Omental fat pad (tissue), 4 donors: ENCODE results near the gene LARP1. TPM values are rescaled to one million over a fixed set of nuclear protein-coding genes. Genes with fewer than 3 reads are reported as not detected.

ENCODE experiments used
- ATAC-seq: fragments of 150-250 bp; one replicate; pipeline ENCODE4 v1.9.1; 2016; ENCODE audit warnings: mild to moderate bottlenecking, moderate library complexity; ENCODE audit not compliant: low FRiP score
- DNase-seq: peaks from one replicate; pipeline ENCODE4 v3.0.0-alpha.2; 2019; ENCODE audit warnings: low spot score
- total RNA-seq, 4 donors: library from RNA; depleted of rRNA; stranded (reverse); fragments of >200 nt; gene quantifications; one replicate each; pipeline ENCODE4 v1.1.0, GENCODE V29; 2016
- TF ChIP-seq, protein P1 (sequence below), 3 donors: fragments of 450-650 bp; IDR thresholded peaks; one replicate each; pipeline ENCODE4 v1.5.1; 2016 to 2017; ENCODE audit warnings: antibody characterized with exemption in 3 of 3, mild to moderate bottlenecking in 3 of 3, moderate library complexity in 2 of 3

LARP1 gene
- total RNA-seq, 4 donors from 2014 or later = 80.5 to 155 (median 106) TPM

DNA sequence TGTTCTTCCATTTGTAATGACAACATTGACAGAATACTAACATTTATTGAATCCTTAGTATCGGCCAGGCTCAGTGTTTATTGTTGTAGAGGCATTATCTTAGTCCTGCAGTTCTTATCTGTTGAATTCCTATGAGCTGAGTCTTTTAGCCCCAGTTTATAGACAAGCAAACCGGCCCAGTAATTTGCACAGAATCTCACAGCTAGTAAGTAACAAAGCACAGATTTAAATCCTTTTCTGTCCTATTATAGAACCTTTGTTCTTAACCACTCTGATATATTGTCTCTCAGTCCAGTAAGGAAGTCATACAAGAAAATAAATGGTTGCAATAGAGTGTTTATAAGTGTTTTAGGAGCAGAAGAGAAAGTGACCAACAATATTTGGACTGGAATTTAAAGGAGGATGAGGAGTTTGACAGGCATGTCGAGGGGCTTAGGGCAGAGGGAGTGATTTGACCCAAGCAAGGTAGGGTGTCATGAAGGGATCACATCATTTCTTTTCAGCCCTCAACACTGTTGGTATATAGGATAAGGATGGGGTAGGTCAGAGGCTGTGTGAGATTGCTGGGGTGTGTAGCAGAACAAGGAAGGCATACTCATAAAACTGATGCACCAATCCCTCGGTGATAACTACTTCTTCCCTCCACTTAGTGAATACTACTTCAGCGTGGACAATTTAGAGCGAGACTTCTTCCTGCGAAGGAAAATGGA lies 39.5 kb downstream of the LARP1 start:
- DNase-seq (no peak), ATAC-seq (peak; percentile 28)
- TF ChIP-seq, protein P1, sequence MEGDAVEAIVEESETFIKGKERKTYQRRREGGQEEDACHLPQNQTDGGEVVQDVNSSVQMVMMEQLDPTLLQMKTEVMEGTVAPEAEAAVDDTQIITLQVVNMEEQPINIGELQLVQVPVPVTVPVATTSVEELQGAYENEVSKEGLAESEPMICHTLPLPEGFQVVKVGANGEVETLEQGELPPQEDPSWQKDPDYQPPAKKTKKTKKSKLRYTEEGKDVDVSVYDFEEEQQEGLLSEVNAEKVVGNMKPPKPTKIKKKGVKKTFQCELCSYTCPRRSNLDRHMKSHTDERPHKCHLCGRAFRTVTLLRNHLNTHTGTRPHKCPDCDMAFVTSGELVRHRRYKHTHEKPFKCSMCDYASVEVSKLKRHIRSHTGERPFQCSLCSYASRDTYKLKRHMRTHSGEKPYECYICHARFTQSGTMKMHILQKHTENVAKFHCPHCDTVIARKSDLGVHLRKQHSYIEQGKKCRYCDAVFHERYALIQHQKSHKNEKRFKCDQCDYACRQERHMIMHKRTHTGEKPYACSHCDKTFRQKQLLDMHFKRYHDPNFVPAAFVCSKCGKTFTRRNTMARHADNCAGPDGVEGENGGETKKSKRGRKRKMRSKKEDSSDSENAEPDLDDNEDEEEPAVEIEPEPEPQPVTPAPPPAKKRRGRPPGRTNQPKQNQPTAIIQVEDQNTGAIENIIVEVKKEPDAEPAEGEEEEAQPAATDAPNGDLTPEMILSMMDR (IDR thresholded peaks at IDR 0.05) = no peak

DNA sequence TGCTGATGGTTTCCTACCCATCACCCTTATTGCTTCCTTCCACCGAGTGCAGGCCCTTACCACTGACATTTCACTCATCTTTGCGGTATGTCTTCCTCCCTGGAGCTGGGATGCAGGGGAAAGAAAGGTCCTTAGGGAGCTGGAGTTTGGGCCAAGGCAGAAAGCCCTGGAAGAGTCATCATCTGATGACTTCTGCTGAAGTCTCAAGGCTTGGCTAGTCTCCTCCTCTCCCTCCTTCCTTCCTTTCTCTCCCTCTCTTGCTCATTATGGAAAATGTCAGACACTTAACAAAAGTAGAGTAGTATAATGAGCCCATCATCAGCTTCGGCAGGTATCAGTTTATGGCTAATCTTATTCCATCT lies 40.0 kb downstream of the LARP1 start:
- ATAC-seq (peak; percentile 43), DNase-seq (no peak)
- TF ChIP-seq, protein P1 (IDR thresholded peaks at IDR 0.05) = no peak

DNA sequence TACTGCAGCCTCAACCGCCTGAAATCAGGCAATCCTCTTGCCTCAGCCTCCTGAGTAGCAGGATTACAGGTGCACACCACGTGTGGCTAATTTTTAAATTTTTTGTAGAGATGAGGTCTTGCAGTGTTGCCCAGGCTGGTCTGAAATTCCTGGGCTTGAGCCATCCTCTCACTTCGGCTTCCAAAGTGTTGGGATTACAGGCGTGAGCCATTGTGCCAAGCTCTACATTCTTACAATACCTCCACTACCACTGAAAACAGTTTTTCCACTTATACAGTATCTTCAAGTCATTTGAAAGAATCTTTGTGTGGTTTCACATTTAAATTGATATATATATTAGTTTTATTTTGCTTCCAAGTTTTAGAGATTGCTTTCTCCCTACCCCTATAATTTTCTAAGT lies 42.6 kb downstream of the LARP1 start:
- TF ChIP-seq, protein P1 (IDR thresholded peaks at IDR 0.05) = no peak
- no peak for DNase-seq
- no peak for ATAC-seq

DNA sequence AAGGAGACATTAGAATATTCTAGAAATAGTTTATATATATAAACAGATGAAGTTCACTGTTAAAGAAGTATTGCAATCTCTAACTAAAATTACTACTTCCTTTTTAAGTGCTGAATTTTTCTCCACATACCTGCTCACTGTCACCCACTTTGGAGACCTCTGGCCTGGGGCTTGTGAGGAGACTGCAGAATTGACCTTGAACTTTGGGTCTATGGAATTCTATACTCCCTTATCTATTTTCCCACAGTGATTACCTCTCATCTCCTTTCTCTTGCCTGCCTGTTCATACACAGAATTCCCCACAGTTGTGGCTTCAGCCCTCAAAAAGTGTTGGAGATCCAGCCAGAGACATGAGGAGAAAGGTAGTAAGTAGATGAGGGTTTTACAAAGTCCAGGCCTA lies 45.4 kb downstream of the LARP1 start:
- DNase-seq (no peak), ATAC-seq (no peak)
- TF ChIP-seq, protein P1 (IDR thresholded peaks at IDR 0.05) = no peak

DNA sequence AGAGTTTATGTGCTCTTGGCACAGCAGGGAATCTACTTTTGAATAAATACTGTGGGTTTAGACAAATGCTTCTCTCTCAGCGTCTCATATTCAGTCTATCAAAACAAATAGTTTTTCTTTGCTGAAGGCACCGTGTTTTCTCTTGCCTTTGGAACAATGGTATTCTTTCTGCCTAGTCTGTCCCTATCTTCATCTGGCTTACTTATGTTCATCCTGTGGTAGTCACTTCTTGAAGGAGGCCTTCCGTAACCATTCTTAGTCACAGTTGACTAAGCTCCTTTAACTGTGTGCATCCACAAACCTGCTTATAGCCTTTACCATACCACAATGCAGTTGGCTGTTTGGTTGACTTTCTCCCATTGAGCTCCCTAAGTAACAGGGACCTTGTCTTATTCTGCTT lies 45.9 kb downstream of the LARP1 start:
- ATAC-seq = no peak
- no peak for DNase-seq
- TF ChIP-seq, protein P1 (IDR thresholded peaks at IDR 0.05) = no peak

DNA sequence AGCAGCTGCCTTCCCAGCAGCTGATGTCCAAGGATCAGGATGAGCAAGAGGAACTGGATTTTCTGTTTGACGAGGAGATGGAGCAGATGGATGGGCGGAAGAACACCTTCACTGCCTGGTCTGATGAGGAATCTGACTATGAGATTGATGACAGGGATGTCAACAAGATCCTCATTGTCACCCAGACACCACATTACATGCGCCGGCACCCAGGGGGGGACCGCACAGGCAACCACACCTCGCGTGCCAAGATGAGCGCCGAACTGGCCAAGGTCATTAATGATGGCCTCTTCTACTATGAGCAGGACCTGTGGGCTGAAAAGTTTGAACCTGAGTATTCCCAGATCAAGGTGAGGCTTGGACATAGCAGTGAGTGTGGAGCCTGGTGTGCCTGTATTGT lies 46.9 kb downstream of the LARP1 start:
- no peak for ATAC-seq
- DNase-seq = no peak
- TF ChIP-seq, protein P1 (IDR thresholded peaks at IDR 0.05) = no peak

DNA sequence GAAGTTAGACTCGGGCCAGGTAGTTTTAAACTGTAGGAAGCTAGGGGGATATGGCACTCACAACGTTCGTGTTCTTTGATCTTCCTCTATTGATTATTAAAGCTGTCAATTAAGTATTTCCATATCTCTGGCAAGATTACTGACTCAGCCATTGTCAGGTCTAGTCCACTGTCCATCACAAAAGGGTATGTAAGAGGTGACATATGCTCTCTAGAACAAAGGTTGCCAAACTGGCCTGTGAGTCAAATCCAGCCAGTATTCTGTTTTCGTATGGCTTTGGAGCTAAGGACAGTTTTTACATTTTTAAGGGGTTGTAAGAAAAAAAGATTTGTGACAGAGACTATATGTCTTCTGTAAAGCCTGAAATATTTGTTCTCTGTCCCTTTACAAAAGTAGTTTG lies 51.0 kb downstream of the LARP1 start:
- DNase-seq (no peak), ATAC-seq (no peak)
- TF ChIP-seq, protein P1 (IDR thresholded peaks at IDR 0.05) = no peak
